IMR-90 (cell line): Measurements from ENCODE around the gene TAGLN2. TPM values are rescaled to one million over a fixed set of nuclear protein-coding genes. Genes with fewer than 3 reads are reported as not detected.

ENCODE experiments used
- ATAC-seq: fragments of 200-7000 bp; cut with Tn5 transposase; 2 replicates; pipeline ENCODE4 v1.9.1; 2020; ENCODE audit warnings: low read depth, mild to moderate bottlenecking, moderate library complexity
- BruUV-seq: library from RNA; stranded (reverse); fragments of 400-500 nt; replicated peaks from 2 replicates; lab custom pipeline; 2021; lab: Mats Ljungman, UMichigan
- CTCF ChIA-PET: fragments of 300-600 bp; formaldehyde crosslinking; extraction: SDS; loops from one replicate; lab custom pipeline; 2021; ENCODE audit warnings: antibody characterized with exemption; lab: Yijun Ruan, JAX
- POLR2A ChIA-PET: fragments of 300-600 bp; sonication (Branson Sonifier 250); formaldehyde crosslinking; loops from one replicate; lab custom pipeline; 2022; ENCODE audit warnings: antibody characterized with exemption; ENCODE audit not compliant: unreplicated experiment; lab: Charles Lee
- DNase-seq: peaks from one replicate; pipeline ENCODE4 v3.0.0; 2013
- H2AFZ ChIP-seq: replicated peaks from 2 replicates; pipeline ENCODE3; 2013; ENCODE audit warnings: low read length, mild to moderate bottlenecking; ENCODE audit not compliant: poor library complexity
- H2AK5ac ChIP-seq: 2 replicates; pipeline ENCODE4 v1.6.1; 2013; ENCODE audit warnings: low read depth, low read length, inconsistent platforms
- H2AK9ac ChIP-seq: replicated peaks from 2 replicates; pipeline ENCODE3; 2013; ENCODE audit warnings: mild to moderate bottlenecking, low read depth, low read length, moderate library complexity; ENCODE audit not compliant: poor library complexity
- H2BK120ac ChIP-seq: 2 replicates; pipeline ENCODE4 v1.6.1; 2013; ENCODE audit warnings: low read depth, low read length, inconsistent platforms
- H2BK15ac ChIP-seq: 3 replicates; pipeline ENCODE4 v1.6.1; 2013; ENCODE audit warnings: low read depth, low read length, inconsistent platforms
- H2BK20ac ChIP-seq: 2 replicates; pipeline ENCODE4 v1.6.1; 2013; ENCODE audit warnings: low read depth, mild to moderate bottlenecking, inconsistent platforms, low read length, moderate library complexity
- H2BK5ac ChIP-seq: 2 replicates; pipeline ENCODE4 v1.6.1; 2013; ENCODE audit warnings: mild to moderate bottlenecking, low read depth, low read length, inconsistent platforms; ENCODE audit not compliant: poor library complexity, severe bottlenecking
- H3K14ac ChIP-seq: replicated peaks from 2 replicates; pipeline ENCODE4 v1.6.1; 2013; ENCODE audit warnings: low read depth, low read length, inconsistent platforms
- H3K18ac ChIP-seq: 2 replicates; pipeline ENCODE4 v1.6.1; 2013; ENCODE audit warnings: low read depth, low read length, control low read depth
- H3K23ac ChIP-seq: 2 replicates; pipeline ENCODE4 v1.6.1; 2013; ENCODE audit warnings: low read depth, low read length, inconsistent platforms
- H3K27ac ChIP-seq: 2 replicates; pipeline ENCODE4 v1.5.1; 2013; ENCODE audit warnings: mild to moderate bottlenecking, control low read depth, low read length; ENCODE audit not compliant: insufficient read depth
- H3K27me3 ChIP-seq: 2 replicates; pipeline ENCODE4 v1.6.1; 2013; ENCODE audit warnings: low read length; ENCODE audit not compliant: control insufficient read depth, insufficient read depth
- H3K36me3 ChIP-seq: 2 replicates; pipeline ENCODE4 v1.6.1; 2013; ENCODE audit warnings: low read length, mixed read lengths; ENCODE audit not compliant: control insufficient read depth, insufficient read depth
- H3K4ac ChIP-seq: 2 replicates; pipeline ENCODE4 v1.6.1; 2013; ENCODE audit warnings: low read depth, low read length, inconsistent platforms
- H3K4me1 ChIP-seq: 2 replicates; pipeline ENCODE4 v1.6.1; 2013; ENCODE audit warnings: low read length, mixed read lengths; ENCODE audit not compliant: control insufficient read depth, insufficient read depth
- H3K4me2 ChIP-seq: 2 replicates; pipeline ENCODE4 v1.6.1; 2013; ENCODE audit warnings: low read depth, mild to moderate bottlenecking, control low read depth, low read length, moderate library complexity
- H3K4me3 ChIP-seq: 2 replicates; pipeline ENCODE4 v1.5.1; 2013; ENCODE audit warnings: low read depth, mild to moderate bottlenecking, control low read depth, low read length, moderate library complexity; ENCODE audit not compliant: insufficient read depth
- H3K56ac ChIP-seq: 2 replicates; pipeline ENCODE4 v1.6.1; 2013; ENCODE audit warnings: low read length, inconsistent platforms; ENCODE audit not compliant: insufficient read depth; ENCODE audit errors: extremely low read depth
- H3K79me1 ChIP-seq, 2 experiments: 2 replicates each; pipeline ENCODE4 v1.6.1; 2013; ENCODE audit warnings: low read length in 2 of 2, inconsistent platforms in 1 of 2, low read depth in 1 of 2
- H3K9ac ChIP-seq: 2 replicates; pipeline ENCODE4 v1.6.1; 2013; ENCODE audit warnings: low read depth, low read length, control low read depth
- H3K9me1 ChIP-seq: 2 replicates; pipeline ENCODE4 v1.6.1; 2013; ENCODE audit warnings: low read length, inconsistent platforms; ENCODE audit not compliant: insufficient read depth
- H3K9me3 ChIP-seq: 2 replicates; pipeline ENCODE4 v1.6.1; 2013; ENCODE audit warnings: low read length; ENCODE audit not compliant: control insufficient read depth, insufficient read depth
- H4K20me1 ChIP-seq: 2 replicates; pipeline ENCODE4 v1.6.1; 2013; ENCODE audit warnings: low read length, inconsistent platforms; ENCODE audit not compliant: insufficient read depth
- H4K5ac ChIP-seq: 2 replicates; pipeline ENCODE4 v1.6.1; 2013; ENCODE audit warnings: mild to moderate bottlenecking, low read depth, low read length, control low read depth
- H4K8ac ChIP-seq, 2 experiments: 2 replicates each; pipeline ENCODE4 v1.6.1; 2013; ENCODE audit warnings: low read depth in 2 of 2, low read length in 2 of 2, control low read depth in 1 of 2, inconsistent platforms in 1 of 2
- H4K91ac ChIP-seq: 2 replicates; pipeline ENCODE4 v1.6.1; 2013; ENCODE audit warnings: low read depth, low read length, inconsistent platforms; ENCODE audit not compliant: insufficient read depth
- BHLHE40 ChIP-seq: fragments of 150-350 bp; IDR thresholded peaks from 2 replicates; pipeline ENCODE4 v1.6.1; 2016; ENCODE audit warnings: mild to moderate bottlenecking, low read depth, low read length
- CEBPB ChIP-seq: IDR thresholded peaks from 2 replicates; pipeline ENCODE4 v1.6.1; 2012; ENCODE audit warnings: low read depth, low read length, improper control_type of control experiment
- CHD1 ChIP-seq: IDR thresholded peaks from 2 replicates; pipeline ENCODE4 v1.6.1; 2012; ENCODE audit warnings: low read depth, low read length, improper control_type of control experiment
- FOS ChIP-seq: fragments of 150-350 bp; IDR thresholded peaks from 2 replicates; pipeline ENCODE4 v1.6.1; 2016; ENCODE audit warnings: low read depth, low read length
- MAFK ChIP-seq: IDR thresholded peaks from 2 replicates; pipeline ENCODE4 v1.6.1; 2012; ENCODE audit warnings: low read depth, low read length, improper control_type of control experiment
- MAZ ChIP-seq: IDR thresholded peaks from 2 replicates; pipeline ENCODE4 v1.6.1; 2012; ENCODE audit warnings: low read depth, mild to moderate bottlenecking, low read length, improper control_type of control experiment, moderate library complexity, borderline replicate concordance
- MXI1 ChIP-seq: IDR thresholded peaks from 2 replicates; pipeline ENCODE4 v1.6.1; 2012; ENCODE audit warnings: low read depth, mild to moderate bottlenecking, low read length, moderate library complexity, borderline replicate concordance
- NFE2L2 ChIP-seq: fragments of 150-350 bp; IDR thresholded peaks from 2 replicates; pipeline ENCODE4 v1.6.1; 2016; ENCODE audit warnings: low read depth, mild to moderate bottlenecking, low read length
- POLR2A ChIP-seq: IDR thresholded peaks from 2 replicates; pipeline ENCODE4 v1.6.1; 2012; ENCODE audit warnings: mild to moderate bottlenecking, low read depth, low read length
- RAD21 ChIP-seq: IDR thresholded peaks from 2 replicates; pipeline ENCODE4 v1.6.1; 2012; ENCODE audit warnings: low read length, improper control_type of control experiment
- RCOR1 ChIP-seq: IDR thresholded peaks from 2 replicates; pipeline ENCODE4 v1.6.1; 2012; ENCODE audit warnings: mild to moderate bottlenecking, low read length, improper control_type of control experiment; ENCODE audit not compliant: insufficient replicate concordance
- RFX5 ChIP-seq: IDR thresholded peaks from 2 replicates; pipeline ENCODE4 v1.8.0; 2012; ENCODE audit warnings: low read depth, mild to moderate bottlenecking, low read length, moderate library complexity
- SMC3 ChIP-seq: fragments of 150-350 bp; IDR thresholded peaks from 2 replicates; pipeline ENCODE4 v1.6.1; 2016; ENCODE audit warnings: low read depth, mild to moderate bottlenecking, antibody characterized with exemption, low read length, moderate library complexity
- WGBS, 2 experiments: methylation state at CpG; one replicate each; pipeline versions ENCODE4 v1.1.5 to v1.1.7; 2013; ENCODE audit warnings: missing lambda C conversion rate in 2 of 2; ENCODE audit not compliant: insufficient read length in 1 of 2; ENCODE audit errors: extremely low coverage in 2 of 2; 5-methylcytosine and 5-hydroxymethylcytosine counted together
- dilution Hi-C: fragments of 300-500 bp; cut with HindIII; formaldehyde crosslinking; loops from one replicate; pipeline ENCODE4 v1.14.3; 2018; ENCODE audit warnings: low sequenced_read_pairs; ENCODE audit not compliant: unreplicated experiment
- in situ Hi-C: fragments of 300-500 bp; cut with MboI; formaldehyde crosslinking; loops from 3 replicates; pipeline ENCODE4 v1.14.3; 2019; ENCODE audit warnings: low sequenced_read_pairs, inconsistent platforms, mixed read lengths
- intact Hi-C: fragments of 100-400 bp; cut with micrococcal nuclease; formaldehyde crosslinking; loops from 2 replicates; pipeline ENCODE4 v1.10.0; 2022
- polyA plus RNA-seq, 3 experiments: library from polyadenylated mRNA; depleted of rRNA; stranded (reverse); fragments of >200 nt; gene quantifications; 2 replicates each; pipeline ENCODE4 v1.2.3, GENCODE V29; 2012; ENCODE audit warnings: low replicate concordance in 1 of 3
- total RNA-seq: library from RNA; depleted of rRNA; stranded (reverse); fragments of >200 nt; gene quantifications from 2 replicates; pipeline ENCODE4 v1.2.3, GENCODE V29; 2012
- TF ChIP-seq, protein P1 (sequence below): conservative IDR thresholded peaks from 2 replicates; pipeline ENCODE4 v1.5.1; 2012; ENCODE audit warnings: mild to moderate bottlenecking, low read depth, low read length, improper control_type of control experiment
- TF ChIP-seq, protein P2 (sequence below): fragments of 150-350 bp; IDR thresholded peaks from 2 replicates; pipeline ENCODE4 v1.6.1; 2016; ENCODE audit warnings: low read depth, mild to moderate bottlenecking, low read length, moderate library complexity, borderline replicate concordance
- TF ChIP-seq, protein P3 (sequence below): fragments of 150-350 bp; IDR thresholded peaks from 2 replicates; pipeline ENCODE4 v1.6.1; 2017; ENCODE audit warnings: mild to moderate bottlenecking, antibody characterized with exemption, low read length, low read depth

The TAGLN2 gene
- total and polyA plus RNA-seq, 2 of the 4 experiments (the other 2 are of a cell fraction): 440 to 634 TPM

DNA sequence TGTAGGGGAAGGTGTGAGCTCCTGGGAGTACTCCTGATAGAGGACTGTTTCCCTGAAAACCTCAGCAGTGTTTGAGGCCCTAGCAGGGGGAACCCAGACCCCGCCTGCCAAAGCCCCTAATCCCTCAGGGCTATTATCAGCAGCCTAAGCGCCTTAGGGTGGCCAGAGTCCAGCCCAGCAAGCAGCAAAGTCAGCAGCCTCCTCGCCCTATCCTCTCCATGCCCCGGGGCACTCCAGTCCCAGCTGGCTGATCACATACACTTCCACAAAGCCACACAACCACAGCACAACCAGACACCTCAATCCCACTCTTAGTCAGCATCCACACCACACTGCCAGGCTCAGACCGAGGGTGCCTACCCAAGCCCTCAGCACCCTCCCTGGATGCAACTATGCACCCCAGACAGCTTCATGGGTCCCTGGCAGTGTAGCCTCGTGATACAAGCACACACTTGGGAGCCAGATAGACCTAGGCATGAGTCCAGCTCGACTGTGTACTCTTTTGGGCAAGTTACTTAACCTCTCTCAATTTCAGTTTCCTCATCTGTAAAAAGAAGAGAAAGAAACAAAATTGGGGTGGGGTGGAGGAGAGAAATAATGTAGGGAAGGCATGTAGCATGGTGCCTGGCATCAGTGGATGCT lies 13.0 kb upstream of the TAGLN2 start:
- no peak overlapping the region for H2BK120ac ChIP-seq
- H3K27ac ChIP-seq: no peak overlapping the region
- H3K18ac ChIP-seq: no peak overlapping the region
- H3K14ac ChIP-seq: no peak overlapping the region
- no peak for TF ChIP-seq RCOR1
- TF ChIP-seq CEBPB: no peak
- TF ChIP-seq RFX5: no peak
- TF ChIP-seq, protein P1, sequence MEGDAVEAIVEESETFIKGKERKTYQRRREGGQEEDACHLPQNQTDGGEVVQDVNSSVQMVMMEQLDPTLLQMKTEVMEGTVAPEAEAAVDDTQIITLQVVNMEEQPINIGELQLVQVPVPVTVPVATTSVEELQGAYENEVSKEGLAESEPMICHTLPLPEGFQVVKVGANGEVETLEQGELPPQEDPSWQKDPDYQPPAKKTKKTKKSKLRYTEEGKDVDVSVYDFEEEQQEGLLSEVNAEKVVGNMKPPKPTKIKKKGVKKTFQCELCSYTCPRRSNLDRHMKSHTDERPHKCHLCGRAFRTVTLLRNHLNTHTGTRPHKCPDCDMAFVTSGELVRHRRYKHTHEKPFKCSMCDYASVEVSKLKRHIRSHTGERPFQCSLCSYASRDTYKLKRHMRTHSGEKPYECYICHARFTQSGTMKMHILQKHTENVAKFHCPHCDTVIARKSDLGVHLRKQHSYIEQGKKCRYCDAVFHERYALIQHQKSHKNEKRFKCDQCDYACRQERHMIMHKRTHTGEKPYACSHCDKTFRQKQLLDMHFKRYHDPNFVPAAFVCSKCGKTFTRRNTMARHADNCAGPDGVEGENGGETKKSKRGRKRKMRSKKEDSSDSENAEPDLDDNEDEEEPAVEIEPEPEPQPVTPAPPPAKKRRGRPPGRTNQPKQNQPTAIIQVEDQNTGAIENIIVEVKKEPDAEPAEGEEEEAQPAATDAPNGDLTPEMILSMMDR: no peak
- TF ChIP-seq FOS: no peak
- TF ChIP-seq, protein P2, sequence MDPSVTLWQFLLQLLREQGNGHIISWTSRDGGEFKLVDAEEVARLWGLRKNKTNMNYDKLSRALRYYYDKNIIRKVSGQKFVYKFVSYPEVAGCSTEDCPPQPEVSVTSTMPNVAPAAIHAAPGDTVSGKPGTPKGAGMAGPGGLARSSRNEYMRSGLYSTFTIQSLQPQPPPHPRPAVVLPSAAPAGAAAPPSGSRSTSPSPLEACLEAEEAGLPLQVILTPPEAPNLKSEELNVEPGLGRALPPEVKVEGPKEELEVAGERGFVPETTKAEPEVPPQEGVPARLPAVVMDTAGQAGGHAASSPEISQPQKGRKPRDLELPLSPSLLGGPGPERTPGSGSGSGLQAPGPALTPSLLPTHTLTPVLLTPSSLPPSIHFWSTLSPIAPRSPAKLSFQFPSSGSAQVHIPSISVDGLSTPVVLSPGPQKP: no peak
- no peak for TF ChIP-seq MAZ
- TF ChIP-seq RAD21: no peak
- TF ChIP-seq, protein P3, sequence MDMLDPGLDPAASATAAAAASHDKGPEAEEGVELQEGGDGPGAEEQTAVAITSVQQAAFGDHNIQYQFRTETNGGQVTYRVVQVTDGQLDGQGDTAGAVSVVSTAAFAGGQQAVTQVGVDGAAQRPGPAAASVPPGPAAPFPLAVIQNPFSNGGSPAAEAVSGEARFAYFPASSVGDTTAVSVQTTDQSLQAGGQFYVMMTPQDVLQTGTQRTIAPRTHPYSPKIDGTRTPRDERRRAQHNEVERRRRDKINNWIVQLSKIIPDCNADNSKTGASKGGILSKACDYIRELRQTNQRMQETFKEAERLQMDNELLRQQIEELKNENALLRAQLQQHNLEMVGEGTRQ: no peak
- TF ChIP-seq MXI1: no peak
- no peak for TF ChIP-seq SMC3
- TF ChIP-seq BHLHE40: no peak
- TF ChIP-seq POLR2A: no peak
- no peak for TF ChIP-seq MAFK
- no peak for TF ChIP-seq CHD1
- TF ChIP-seq NFE2L2: no peak
- H3K27me3 ChIP-seq: peaks cover 56% of the 10 kb centered on the region
- H3K9me1 ChIP-seq: no peaks in the 10 kb centered on the region
- ATAC-seq: no peak
- H2BK15ac ChIP-seq: no peak overlapping the region
- H3K4ac ChIP-seq: no peak overlapping the region
- dilution Hi-C loops (no loop called here), in situ Hi-C loops (loop anchor here (5.0 to 10.0 kb wide), 2 partner anchors 69 to 436 kb away; no protein-coding TSS in a partner anchor), intact Hi-C loops (no loop called here)
- H2AK9ac ChIP-seq: no peak overlapping the region
- no peak overlapping the region for H2AFZ ChIP-seq
- no peak overlapping the region for H3K4me3 ChIP-seq
- no peak overlapping the region for H4K5ac ChIP-seq
- H4K91ac ChIP-seq: no peak overlapping the region
- H3K4me1 ChIP-seq: no peaks in the 10 kb centered on the region
- no peaks in the 10 kb centered on the region for H3K9me3 ChIP-seq
- ChIA-PET CTCF (interaction anchor here (6.4 kb wide), 1 partner anchor 68 kb away, joined by 48 read pairs; no protein-coding TSS in a partner anchor), POLR2A (no interaction called here)
- no peaks in the 10 kb centered on the region for H3K36me3 ChIP-seq
- no peaks in the 10 kb centered on the region for H3K79me1 ChIP-seq
- no peak overlapping the region for H3K4me2 ChIP-seq
- no peaks in the 10 kb centered on the region for H4K20me1 ChIP-seq
- BruUV-seq: no TSS peak
- DNase-seq: no peak
- no peak overlapping the region for H3K56ac ChIP-seq
- H2BK20ac ChIP-seq: no peak overlapping the region
- no peak overlapping the region for H2BK5ac ChIP-seq
- H3K23ac ChIP-seq: no peak overlapping the region
- no peak overlapping the region for H3K9ac ChIP-seq
- WGBS, 2 experiments: no CpG with 5 or more reads among the region's 7 CpGs
- H2AK5ac ChIP-seq: no peak overlapping the region
- no peak overlapping the region for H4K8ac ChIP-seq
